ENCODE results near the gene TYK2.

The TYK2 gene

GRCh38 chr19:10305139-10305806, 75.1 kb downstream of the TYK2 start:
- no peak for DNase-seq

Data from KG1 (cell line).